Esophagus muscularis mucosa (tissue), 3 donors: ENCODE measurements around the gene MYO16.

Experiments used
- POLR2AphosphoS5 ChIP-seq, 2 donors: sonication (generic); formaldehyde crosslinking; IDR thresholded peaks; one replicate each; pipeline ENCODE4 v1.6.1; 2017; ENCODE audit warnings: antibody characterized with exemption in 2 of 2
- TF ChIP-seq, protein P1 (sequence below), 3 experiments: fragments of 200-600 bp in 2 of 3; fragments of 450-650 bp in 1 of 3; sonication (generic) in 2 of 3; IDR thresholded peaks; one replicate each; pipeline ENCODE4 v1.5.1; 2017 to 2019; ENCODE audit warnings: antibody characterized with exemption in 3 of 3, mild to moderate bottlenecking in 2 of 3, moderate library complexity in 1 of 3

DNA sequence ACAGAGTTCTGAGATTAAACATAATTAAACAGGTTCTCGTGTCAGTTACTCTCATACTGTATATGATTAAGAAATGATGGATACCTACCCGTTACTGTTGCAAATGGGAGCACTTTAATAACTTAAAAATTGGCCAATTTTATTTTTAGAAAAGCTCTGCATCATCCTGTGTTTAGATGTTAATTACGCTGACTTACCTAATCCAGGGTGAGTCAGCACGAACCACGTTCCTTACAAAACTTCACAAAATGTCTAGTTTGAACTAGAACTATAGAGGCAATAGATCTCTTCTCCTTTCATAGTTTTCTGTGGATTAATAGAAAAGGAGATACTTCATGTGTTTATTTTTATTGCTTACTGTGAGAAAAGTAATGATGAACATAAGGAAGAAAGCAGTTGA is 363.9 kb downstream of the MYO16 start:
- TF ChIP-seq, protein P1, sequence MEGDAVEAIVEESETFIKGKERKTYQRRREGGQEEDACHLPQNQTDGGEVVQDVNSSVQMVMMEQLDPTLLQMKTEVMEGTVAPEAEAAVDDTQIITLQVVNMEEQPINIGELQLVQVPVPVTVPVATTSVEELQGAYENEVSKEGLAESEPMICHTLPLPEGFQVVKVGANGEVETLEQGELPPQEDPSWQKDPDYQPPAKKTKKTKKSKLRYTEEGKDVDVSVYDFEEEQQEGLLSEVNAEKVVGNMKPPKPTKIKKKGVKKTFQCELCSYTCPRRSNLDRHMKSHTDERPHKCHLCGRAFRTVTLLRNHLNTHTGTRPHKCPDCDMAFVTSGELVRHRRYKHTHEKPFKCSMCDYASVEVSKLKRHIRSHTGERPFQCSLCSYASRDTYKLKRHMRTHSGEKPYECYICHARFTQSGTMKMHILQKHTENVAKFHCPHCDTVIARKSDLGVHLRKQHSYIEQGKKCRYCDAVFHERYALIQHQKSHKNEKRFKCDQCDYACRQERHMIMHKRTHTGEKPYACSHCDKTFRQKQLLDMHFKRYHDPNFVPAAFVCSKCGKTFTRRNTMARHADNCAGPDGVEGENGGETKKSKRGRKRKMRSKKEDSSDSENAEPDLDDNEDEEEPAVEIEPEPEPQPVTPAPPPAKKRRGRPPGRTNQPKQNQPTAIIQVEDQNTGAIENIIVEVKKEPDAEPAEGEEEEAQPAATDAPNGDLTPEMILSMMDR (IDR thresholded peaks at IDR 0.05): no peak
- no peak for TF ChIP-seq POLR2AphosphoS5 (IDR thresholded peaks at IDR 0.05)
